PC-3 (cell line): ENCODE results near the gene TSGA10IP.

Experiments used
- CTCF ChIP-seq: fragments of 300-600 bp; sonication (generic); conservative IDR thresholded peaks from 2 replicates; pipeline ENCODE4 v1.5.1; 2017; ENCODE audit warnings: antibody characterized with exemption, low read depth, mild to moderate bottlenecking, low read length
- EZH2 ChIP-seq: fragments of 300-600 bp; sonication (generic); IDR thresholded peaks from one replicate; pipeline ENCODE4 v1.6.1; 2017; ENCODE audit warnings: antibody characterized with exemption, mild to moderate bottlenecking, low read length; ENCODE audit not compliant: unreplicated experiment

DNA sequence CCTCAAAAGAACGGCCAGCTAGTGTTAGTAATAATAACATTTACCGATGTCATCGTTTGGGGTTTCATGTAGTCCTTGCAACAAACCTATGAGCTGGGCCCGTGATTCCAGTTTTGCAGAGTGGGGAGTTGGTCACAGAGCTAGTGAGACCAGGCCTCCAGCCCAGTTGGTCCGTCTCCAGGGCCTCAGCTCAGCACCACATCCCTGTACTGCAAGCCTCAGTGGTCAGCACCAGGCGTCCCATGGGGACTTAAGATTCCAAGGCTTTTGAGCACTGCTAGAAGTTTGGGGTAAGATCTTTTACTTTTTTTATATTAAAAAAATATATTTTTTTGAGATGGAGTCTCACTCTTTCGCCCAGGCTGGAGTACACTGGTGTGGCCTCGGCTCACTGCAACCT lies 1.1 kb upstream of the TSGA10IP start:
- no peak for TF ChIP-seq CTCF
- TF ChIP-seq EZH2: no peak
